GM18873 (cell line): ENCODE measurements around the gene PRRT4.

Experiments
- ATAC-seq: cut with Tn5 transposase; IDR thresholded peaks from one replicate; pipeline ENCODE4 v1.9.1; 2021; ENCODE audit warnings: mild to moderate bottlenecking, moderate library complexity, moderate number of reproducible peaks; ENCODE audit not compliant: unreplicated experiment, low FRiP score

Gene PRRT4

DNA sequence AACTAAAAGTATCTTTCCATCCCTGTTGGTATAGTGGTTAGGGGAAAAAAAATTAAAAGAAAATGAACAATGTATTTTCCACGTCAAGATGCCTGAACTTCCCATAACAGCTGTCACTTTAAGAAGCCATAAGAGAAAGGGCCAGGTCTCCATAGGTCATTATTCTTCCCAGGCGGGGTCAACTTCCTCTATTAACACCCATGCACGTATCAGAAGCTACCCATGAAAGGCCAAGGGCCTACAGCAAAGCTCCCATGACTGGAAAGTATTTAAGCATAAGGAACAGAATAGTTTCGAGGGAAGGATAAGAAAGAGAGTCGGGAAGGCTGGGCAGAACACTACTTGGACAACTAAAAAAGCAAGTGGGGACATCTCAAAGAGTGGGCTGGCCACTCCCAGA is 57.8 kb downstream of the PRRT4 start:
- ATAC-seq = no peak

DNA sequence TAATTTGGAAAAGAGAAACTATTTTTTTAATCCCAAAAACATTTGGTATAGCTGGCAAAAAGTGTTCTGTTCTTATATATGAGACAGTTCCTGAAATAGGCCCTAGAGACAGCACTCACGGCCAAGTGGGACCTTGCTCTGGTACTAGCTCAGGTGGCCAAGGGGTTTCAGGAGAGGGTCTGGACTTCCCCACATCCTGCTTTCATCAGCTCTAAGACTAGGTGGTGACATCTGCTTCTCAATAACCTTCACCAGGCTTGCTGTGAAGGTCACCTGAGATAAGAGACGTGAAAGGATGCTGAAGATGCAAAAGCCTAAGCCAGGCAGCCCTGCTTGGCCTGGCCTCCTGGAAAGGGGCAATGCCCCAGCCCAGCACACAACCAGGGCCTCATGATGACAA is 58.4 kb downstream of the PRRT4 start:
- ATAC-seq = no peak

DNA sequence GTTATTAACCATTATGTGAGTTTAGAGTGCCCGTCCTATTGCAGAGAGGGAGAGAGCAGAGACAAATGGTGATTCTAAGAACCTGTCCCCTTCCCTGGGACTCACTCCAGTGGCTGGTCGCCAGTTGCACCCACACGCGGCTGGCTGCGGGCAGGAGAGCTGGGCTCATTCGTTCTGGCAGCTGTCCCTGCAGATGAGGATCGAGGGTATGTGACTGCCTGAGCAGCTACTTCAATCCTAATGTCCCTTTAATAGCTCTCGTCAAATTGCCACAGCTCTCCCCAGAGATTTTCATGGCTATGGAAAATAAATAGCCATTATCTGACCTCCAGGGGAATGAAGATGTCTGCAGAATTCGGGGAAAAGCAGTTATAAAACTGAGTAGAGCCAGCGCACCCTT is 59.4 kb downstream of the PRRT4 start:
- no peak for ATAC-seq
